ENCODE measurements around the gene GABRR3.
"Not testable (repeated sequence)": the region's sequence is repeated elsewhere in the genome, so short reads cannot be mapped to it uniquely, and the experiment has no call there.

GABRR3 gene

DNA sequence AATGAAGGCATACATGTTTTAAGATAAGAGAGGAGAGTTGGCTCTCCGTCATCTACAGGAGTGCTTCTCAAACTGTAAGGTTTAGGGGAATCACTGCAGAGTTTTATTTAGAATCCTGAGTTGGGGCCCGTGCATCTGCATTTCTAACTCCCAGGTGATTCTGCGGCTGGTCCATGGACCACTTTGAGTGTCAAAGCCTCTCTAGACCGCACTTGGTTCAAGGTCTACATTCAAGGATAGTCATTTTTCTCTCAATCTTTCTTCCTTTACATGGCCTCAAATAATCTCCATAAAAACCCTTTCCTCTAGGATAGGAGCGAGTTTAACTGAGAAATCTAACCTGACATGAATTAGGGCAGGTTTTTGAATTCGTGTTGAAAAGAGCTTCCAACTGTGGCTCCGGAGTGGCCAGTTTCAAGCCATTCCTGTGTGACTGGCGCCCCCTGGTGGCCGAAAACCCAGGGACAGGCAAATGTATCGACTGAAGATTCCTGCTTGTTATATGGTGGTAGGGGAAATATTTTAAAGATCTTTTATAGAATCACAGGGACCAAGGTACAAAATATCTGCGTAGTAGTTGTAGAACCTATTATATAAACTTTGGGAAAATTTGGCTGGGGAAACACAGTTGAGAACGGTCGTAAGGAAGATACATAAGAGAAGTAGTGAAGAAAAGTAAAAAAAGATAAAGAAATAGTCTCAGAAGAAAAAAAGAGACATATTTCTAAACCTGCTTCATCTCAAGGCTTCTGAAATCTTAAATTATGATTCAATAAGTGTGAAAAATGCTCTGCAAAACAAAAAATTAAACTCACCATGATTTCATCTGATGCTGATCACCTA is 11.9 kb downstream of the GABRR3 start:
- peak; percentile 37 for DNase-seq (ENCODE audit: low spot score)
- FAIRE-seq: peak; percentile 49

DNA sequence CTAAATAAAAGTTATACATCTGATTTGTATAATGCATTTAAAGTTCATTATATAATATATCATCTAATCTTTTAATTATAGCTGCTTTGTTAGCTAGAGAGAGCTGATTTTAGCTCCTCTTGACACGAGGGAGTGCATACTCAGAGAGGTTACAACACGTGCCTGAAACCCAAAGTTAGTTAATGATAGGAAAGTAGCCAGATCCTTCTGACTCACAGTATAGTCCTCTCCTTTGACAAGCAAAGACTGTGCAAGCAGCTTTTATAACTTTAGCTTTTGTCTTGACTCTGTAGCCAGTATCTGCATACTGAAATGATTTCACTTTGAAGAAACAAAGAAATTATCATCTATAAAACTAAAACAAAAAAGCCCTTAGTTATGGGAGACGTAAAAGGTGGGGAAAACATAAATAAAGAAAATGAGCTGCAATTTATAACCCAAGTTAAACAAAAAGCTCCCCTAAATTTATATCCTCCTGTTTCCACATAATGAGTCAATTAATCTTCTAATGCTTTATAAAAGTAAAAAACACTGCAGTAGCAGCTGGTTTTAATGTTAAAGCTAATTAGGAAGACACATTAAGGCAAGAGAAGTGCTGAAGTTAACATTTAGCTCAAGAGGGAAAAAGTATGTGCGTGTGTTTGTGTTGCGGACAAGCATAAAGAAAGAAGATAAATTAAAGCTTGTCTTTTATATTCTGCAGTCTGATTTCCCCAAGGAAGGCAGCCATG is 13.1 kb downstream of the GABRR3 start:
- FAIRE-seq (no peak), DNase-seq (ENCODE audit: low spot score) (no peak)

DNA sequence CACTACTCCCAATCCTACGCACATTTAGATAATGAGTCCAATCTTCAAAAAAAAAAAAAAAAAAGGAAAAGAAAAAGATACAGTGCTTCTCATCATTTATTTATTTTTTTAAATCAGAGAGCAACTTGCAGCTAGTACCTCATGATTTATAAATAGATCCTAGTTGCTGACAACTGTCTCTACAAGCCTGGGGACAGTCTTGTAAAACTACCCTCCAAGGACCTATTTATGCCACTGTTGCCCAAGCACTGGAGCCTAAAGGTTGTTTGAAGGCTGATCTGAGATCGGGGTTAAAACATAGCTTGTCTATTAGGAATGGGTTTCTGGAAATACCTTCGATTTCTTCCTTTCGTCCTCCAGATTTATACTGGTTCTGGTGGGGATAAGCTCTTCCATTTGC is 14.7 kb downstream of the GABRR3 start:
- DNase-seq (ENCODE audit: low spot score) (no peak), FAIRE-seq (no peak)

DNA sequence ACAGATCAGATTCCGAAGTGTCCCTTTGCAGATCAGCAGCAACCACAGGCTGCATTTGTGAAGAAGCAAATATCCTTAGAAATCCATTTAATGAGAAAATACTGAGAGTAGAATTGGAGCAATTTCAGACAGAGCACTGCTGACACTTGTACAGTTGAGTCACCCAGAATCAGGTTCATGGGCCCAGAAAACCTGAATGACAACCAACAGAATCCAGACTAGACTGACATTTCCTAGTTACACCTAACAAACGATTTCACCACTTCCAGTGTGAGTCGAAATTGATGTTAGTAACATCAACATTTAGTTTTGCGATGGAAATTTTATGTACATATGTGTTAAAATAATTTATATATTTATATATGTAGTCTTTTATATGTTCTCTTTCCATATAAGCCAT is 16.8 kb downstream of the GABRR3 start:
- DNase-seq (ENCODE audit: low spot score) (no peak), FAIRE-seq (no peak)

DNA sequence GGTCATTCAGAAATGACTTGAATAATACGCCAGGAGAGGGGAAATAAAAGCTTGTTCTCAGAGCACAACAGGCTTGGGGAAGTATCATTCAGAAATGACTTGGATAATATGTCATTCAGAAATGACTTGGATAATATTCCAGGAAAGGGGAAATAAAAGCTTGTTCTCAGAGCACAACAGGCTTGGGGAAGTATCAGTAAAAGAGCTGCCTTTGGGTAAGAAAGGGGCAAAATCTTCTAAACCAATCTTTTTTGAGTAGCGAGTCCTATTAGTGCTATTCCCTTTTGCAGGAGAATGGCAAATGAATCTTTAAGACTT is 20.9 kb downstream of the GABRR3 start:
- FAIRE-seq: no peak
- DNase-seq (ENCODE audit: low spot score): no peak

DNA sequence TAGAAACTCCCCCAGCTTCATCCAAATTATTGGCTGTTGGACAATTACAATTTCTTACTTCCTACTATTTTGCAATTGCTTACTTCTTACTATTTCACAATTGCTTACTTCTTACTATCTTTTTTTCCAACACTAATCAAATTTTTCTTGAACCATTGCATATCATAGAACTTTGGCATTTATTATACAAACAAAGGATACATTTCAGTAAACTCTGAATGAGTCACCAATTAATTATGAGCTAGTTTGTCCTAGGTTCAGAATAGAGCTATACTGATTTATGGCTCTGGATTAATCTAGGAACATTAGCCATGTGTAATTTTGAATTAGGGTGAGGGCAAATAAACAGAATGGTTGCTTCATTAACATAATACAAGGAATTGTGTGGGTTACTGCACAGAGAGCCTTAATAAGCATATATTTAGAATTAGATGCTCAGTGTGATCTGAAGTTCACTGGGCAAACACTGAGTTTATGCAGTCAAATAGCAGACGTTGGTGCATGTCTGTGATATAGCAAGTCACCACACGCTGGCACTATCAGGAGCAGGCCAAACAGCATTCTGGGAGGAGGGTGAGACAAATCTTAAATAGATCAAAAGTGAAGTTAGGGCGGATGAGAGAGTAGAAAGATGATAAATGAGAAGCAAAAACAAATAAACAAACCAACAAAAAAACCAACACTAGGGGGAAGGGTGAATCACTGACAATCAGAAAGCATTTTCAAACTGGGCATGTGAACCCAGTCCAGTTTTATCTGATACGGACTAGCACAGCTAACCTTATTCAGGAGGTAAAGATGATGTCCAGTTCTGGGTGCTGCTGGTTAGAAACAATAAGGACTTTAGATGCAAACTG is 21.5 kb downstream of the GABRR3 start:
- no peak for FAIRE-seq
- no peak for DNase-seq (ENCODE audit: low spot score)

DNA sequence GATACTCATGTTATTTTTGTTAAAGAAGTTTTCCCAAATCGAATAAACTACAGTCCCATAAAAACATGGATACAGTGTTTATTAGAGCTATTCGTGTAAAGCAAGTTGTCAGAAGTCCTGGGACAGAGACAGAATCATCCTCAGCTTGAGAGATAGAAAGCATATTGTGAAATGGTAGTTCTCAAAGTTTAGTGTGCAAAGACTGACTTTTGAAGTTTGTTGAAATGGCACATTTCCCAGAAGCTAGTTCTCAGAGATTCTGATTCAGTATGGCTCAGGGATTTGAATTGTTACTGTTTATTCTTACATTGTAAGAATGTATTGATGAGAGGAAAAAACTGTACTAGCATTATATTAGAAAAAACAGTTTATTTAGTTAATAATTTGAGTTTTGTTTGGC is 22.1 kb downstream of the GABRR3 start:
- FAIRE-seq (no peak), DNase-seq (ENCODE audit: low spot score) (no peak)

DNA sequence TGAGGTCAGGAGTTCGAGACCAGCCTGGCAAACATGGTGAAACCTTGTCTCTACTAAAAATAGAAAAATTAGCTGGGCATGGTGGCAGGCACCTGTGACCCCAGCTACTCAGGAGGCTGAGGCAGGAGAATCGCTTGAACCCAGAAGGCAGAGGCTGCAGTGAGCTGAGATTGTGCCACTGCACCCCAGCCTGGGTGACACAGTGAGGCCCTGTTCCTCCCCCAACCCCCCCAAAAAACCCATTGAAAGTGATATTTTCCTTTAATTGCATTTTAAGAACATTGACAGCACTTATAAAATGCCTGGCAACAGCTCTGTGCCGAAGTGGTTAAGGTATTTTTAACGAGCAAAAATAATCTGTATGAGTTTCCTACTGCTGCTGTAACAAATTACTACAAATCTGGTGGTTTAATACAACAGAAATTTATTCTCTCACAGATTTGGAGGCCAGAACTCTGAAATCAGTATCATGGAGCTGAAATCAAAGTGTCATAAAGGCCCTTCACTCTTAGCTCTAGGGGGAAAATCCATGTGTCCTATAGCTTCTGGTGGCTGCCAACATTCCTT is 24.1 kb downstream of the GABRR3 start:
- DNase-seq (ENCODE audit: low spot score); FAIRE-seq: not testable (repeated sequence)

DNA sequence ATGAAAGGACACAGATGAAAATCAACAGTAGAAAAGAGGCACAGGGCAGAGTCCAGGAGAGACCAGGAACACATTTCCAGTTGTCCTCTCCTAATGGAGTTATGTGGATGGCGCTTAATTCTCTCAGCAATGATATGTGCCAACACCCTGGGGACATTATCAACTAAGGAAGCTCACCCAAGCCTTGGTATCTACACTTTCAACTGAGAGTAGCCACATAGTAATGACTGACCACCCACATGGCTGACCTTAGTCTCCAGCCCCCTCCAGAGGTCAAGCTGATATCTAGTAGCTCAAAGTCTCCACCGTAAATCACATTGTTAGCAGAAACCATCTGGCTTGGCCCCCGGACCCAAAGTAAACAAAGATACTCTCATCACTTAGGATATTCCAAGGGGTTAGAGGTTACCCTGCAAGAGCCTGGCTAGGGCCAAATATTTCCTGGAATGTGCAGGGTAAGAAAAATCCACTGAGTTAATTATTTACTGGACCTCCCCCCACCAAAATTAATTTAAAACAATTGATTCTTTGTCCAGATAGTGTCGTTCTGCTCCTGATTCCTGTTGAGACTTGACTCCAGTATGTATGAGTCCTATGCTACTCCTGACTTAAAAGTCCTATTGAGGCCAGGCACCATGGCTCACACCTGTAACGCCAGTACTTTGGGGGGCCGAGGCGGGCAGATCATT is 24.8 kb downstream of the GABRR3 start:
- FAIRE-seq (no peak), DNase-seq (ENCODE audit: low spot score) (no peak)

DNA sequence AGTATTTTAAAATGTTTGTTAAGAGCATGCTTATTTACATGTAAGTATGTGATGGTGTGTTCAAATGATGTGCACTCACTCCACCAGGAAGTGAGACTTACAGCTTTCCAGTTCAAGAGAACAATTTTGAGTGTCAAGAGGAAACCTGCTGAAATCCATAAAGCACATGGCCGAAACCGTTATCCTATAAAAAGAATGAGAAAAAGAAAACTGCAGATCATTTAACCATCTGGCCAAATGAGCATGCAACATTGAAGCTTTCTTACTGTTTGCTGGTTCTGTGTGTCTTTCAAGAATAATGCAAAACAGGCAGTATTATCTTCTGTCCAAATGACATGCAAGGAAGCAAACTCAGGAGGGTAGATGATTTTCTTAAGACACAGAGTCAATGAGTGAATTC is 26.3 kb downstream of the GABRR3 start:
- DNase-seq (ENCODE audit: low spot score) (no peak), FAIRE-seq (no peak)

DNA sequence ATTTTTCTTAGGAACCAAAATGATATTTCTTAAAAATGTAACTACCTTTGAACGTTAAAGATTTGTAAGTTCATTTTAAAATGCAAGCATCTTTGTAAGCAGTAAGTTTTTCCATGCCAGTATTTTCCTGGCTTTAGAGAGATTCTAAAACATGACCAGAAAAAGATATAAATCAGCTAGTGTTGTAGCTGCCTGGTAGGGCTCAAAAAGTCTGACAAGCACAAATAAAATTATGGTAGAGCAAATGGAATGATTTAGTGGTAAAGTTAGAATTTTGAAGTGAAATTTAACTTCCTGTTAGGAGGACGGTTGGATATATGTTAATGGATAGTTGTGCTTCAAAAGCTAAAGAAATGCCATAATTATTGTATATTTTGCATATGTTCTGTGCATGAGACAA is 29.7 kb downstream of the GABRR3 start:
- no peak for FAIRE-seq
- no peak for DNase-seq (ENCODE audit: low spot score)

DNA sequence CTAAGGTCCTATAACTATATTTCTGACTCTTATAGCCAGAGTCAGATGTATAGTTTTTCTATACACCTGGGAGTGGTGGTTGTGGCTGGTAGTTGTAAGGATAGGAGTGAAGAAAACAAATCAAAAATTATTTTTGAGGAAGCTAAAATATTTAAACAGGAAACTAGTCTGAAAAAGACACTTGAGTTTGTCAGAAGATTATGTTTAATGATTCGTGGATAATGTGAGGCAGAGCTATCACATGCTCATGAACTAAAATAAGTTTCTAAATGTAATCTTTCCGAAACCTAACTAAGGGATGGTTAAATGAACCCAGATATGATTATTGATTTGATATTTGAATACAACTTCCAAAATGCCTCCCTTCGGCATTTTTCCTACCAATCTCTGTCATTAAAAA is 30.4 kb downstream of the GABRR3 start:
- FAIRE-seq: no peak

DNA sequence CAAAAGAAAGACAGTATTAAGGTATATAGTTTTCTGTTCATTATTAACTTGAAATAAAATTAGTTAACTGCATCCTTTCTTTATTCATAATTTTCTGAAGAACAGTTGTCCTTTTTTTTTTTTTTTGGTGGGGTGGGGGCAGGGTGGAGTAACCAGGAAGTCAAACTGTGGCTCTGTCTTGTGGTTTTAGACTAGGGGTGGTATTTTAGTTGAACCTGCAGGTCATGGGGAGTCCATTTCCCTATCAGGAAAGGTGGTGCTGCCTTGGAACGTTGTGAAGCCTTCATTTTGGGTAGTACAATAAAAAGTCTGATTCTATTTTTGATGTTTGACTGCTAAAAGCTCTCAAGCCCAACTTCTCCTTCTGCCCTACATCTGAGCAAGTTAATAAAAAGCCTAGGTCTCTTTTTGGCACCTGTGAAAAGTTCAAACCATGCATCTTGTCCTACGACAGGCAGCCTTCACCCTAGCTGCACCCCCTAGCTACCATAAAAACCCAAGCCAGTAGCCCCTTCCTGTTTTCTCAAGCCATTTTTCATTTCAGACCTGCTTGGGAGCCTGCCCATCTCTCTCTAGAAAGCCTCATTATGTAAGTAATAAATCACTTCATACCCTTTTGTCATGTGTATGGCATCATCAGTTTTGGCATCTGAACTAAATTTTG is 31.7 kb downstream of the GABRR3 start:
- FAIRE-seq: no peak
- no peak for DNase-seq (ENCODE audit: low spot score)

More for the DNA sequence above, 30.4 kb downstream of the GABRR3 start:
- DNase-seq (ENCODE audit: low spot score): no peak

DNA sequence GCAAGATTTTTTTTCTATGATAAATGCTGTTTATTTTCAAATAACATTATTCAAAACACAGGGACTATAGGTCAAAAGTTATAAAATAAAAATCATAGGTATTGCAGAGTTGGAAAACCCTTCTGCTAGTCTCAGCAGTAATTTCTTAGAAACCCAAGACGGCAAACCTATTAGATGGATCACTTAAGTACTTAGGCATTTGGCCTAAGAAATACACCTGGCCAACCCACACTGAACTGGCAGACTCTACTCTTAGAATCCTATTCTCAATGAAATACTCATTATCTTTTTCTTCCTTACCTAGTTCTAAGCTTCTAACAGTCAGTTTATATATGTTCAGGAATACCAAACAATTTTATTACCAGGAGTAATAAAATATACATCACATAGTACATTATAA is 32.4 kb downstream of the GABRR3 start:
- no peak for FAIRE-seq
- no peak for DNase-seq (ENCODE audit: low spot score)

DNA sequence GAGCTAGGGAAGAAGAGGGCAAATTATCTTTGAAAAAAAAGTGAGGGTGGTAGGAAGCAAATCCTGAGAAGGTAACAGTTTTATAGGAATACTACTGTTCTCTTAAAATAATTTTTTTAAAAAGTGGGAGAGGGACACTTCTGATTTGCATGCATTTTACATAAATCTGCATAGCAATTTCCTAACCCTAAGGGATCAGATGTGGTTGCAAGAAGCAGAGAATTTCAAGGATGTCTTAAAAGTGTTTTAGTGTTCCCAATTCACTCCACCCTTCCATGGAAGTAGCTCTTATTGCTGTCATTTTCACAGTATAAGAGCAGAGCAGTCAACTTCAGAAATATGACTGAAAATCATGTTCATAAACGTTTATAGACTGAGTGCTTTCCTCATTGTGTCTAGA is 35.1 kb downstream of the GABRR3 start:
- DNase-seq (ENCODE audit: low spot score): no peak
- no peak for FAIRE-seq

DNA sequence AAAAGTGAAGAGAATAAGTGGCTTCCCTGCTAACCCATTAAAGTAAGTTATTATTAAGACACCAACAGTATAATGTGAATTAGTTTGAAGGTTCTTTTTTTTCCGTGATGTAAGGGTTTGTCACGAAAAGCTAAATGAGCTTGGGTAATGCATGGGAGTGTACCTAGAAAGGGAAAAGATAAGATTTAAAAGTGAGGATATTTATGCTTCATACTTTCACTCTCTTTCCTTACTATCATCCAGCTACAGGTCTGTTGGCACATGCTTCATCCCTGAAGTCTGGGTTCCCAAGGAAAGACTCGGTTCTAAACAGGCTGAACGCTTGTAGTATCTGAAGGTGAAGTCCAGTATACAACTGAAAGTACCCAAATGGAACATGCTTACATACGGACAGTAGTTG is 36.0 kb downstream of the GABRR3 start:
- DNase-seq (ENCODE audit: low spot score) (no peak), FAIRE-seq (no peak)

DNA sequence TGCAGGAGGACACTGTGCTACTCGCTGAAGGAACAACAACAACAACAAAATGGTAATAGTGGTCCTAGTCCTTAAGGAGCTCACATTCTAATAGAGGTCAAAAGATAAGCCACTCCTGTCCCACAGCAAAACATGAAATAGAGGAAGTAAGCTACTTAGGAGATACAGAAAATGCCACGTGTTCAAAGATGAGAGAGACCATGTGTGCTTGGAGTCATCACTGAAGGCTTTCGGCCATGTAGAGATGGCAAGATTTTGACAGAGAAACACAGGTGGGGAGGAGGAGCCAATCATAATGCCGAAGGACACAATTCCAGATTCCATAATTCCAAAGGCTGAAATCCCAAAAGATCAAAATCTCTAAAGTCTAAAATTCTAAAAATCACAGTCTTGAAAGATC is 38.1 kb downstream of the GABRR3 start:
- FAIRE-seq (no peak), DNase-seq (ENCODE audit: low spot score) (no peak)

DNA sequence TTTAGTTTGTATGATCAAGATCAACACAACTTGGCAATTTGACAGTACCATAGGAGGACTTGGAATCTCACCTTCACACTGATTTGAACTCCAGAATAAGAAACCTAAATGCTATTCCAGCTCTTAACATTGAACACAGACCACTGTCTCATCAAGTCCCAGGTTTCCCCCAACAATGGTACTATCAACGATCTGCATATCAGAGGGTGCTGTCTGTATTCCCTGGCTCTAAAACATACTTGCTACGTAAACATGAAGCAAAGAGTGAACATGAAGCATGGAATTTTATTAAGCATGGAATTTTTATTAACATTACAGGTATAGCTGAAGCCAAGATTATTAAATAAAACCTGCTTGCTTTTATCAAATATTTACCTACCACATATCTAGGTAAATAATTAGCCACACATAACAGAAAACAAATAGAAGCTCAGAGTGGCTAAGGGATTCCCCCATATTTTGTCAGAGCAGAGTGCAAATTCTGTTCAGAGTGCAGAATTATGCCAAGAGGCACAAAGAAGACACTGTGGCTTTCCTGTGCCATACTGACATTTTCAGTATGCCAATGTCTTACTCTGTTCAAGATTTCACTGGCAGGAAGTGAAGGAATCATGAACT is 40.7 kb downstream of the GABRR3 start:
- DNase-seq (ENCODE audit: low spot score) (no peak), FAIRE-seq (no peak)

DNA sequence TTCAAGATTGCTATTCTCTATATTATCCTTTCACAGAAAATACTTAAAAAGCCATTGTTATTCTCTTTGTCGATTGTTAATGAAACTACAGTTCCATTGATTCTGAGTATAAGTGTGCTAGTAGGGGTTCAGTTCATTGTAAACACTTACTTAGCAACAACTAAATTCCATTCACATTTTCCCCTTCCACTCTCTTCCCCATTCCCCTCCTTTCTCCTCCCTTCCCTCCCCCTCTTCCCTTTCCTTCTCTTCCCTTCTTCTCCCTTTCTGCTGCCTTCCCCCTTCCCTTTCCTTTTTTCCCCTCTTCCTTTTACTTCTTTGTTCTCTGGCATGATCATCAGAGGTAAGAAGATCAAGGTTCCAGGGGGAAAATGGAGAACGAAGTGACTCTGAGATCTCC is 41.6 kb downstream of the GABRR3 start:
- no peak for FAIRE-seq
- no peak for DNase-seq (ENCODE audit: low spot score)

DNA sequence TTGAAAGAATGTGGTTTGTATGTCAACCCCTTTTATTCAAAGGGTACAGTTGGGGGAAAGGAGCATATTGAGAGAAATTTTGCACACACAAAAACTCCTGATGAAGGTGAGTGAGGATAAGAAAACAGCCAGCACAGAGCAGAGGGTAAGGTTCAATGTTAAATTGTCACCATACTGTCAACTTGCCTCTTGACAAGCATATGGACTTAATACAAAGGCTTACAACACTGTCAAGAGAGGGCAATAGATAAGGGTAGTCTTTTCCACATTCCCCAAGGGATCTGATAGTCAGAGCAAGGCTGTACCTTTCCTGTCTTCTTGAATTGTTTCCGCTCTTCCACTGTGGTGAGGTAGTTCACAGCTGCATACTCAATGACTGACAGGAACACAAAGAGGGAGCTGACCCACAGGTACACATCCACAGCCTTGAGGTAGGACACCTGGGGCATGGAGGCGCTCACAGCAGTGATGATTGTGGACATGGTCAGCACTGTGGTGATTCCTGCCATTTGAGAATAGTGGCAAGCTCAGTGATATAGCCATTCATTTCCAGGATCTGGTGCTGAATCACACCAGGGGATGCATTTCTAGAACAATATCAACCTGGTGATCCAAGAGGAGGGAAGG is 42.5 kb downstream of the GABRR3 start:
- no peak for FAIRE-seq
- DNase-seq (ENCODE audit: low spot score): no peak

Measured in RCC 7860 (cell line).